ENCODE data around the gene TAF13.
A peak's percentile ranks its signal among the peaks of the same experiment; 100 is the strongest.

Gene TAF13

GRCh38 chr1:109083923-109084322 lies 8.1 kb upstream of the TAF13 start:
- no peak for TF ChIP-seq CTCF (IDR thresholded peaks at IDR 0.05)
- H3K27ac ChIP-seq: no peak overlapping the region
- DNase-seq (ENCODE audit: low spot score): no peak
- no peak overlapping the region for H3K4me3 ChIP-seq

- DNase-seq (ENCODE audit: low spot score): no peak
- H3K4me3 ChIP-seq: no peak overlapping the region
- H3K27ac ChIP-seq: no peak overlapping the region
- no peak for TF ChIP-seq CTCF (IDR thresholded peaks at IDR 0.05)
Observed at GRCh38 chr1:109083501-109083900, 7.7 kb upstream of the TAF13 start.

GRCh38 chr1:109080441-109081082 lies 4.8 kb upstream of the TAF13 start:
- TF ChIP-seq CTCF (IDR thresholded peaks at IDR 0.05): no peak
- Histone ChIP-seq H3K27ac (peak overlapping the region in 1 of 2 donors; percentile 69), H3K4me3 (no peak overlapping the region)
- no peak for DNase-seq (ENCODE audit: low spot score)

GRCh38 chr1:109079240-109079622 lies 3.4 kb upstream of the TAF13 start:
- DNase-seq (ENCODE audit: low spot score): no peak
- peak overlapping the region in 1 of 2 donors; percentile 69 for H3K27ac ChIP-seq
- TF ChIP-seq CTCF (IDR thresholded peaks at IDR 0.05): no peak
- H3K4me3 ChIP-seq: no peak overlapping the region

GRCh38 chr1:109078317-109078716 lies 2.5 kb upstream of the TAF13 start:
- TF ChIP-seq CTCF (IDR thresholded peaks at IDR 0.05): no peak
- DNase-seq (ENCODE audit: low spot score): no peak
- Histone ChIP-seq H3K27ac (no peak overlapping the region), H3K4me3 (no peak overlapping the region)

GRCh38 chr1:109069294-109069693 lies 6.5 kb downstream of the TAF13 start:
- no peak overlapping the region for H3K4me3 ChIP-seq

More at GRCh38 chr1:109069294-109069693, 6.5 kb downstream of the TAF13 start:
- TF ChIP-seq CTCF (IDR thresholded peaks at IDR 0.05): no peak
- no peak overlapping the region for H3K27ac ChIP-seq
- DNase-seq (ENCODE audit: low spot score): no peak
